HEK293 (cell line): ENCODE data around the gene CCNA2.
A peak's percentile ranks its signal among the peaks of the same experiment; 100 is the strongest.

Source experiments
- ATF2 ChIP-seq: fragments of 450-650 bp; formaldehyde crosslinking; IDR thresholded peaks from 2 replicates; pipeline ENCODE4 v1.5.1; 2016; ENCODE audit warnings: missing biosample characterization, missing genetic modification characterization, low read depth
- KLF1 ChIP-seq: fragments of 450-650 bp; formaldehyde crosslinking; IDR thresholded peaks from 2 replicates; pipeline ENCODE4 v1.5.1; 2016; ENCODE audit warnings: missing biosample characterization, missing genetic modification characterization
- KLF16 ChIP-seq: fragments of 450-650 bp; formaldehyde crosslinking; IDR thresholded peaks from 2 replicates; pipeline ENCODE4 v1.5.1; 2017; ENCODE audit warnings: missing biosample characterization, missing genetic modification characterization
- PRDM1 ChIP-seq: fragments of 450-650 bp; formaldehyde crosslinking; IDR thresholded peaks from 2 replicates; pipeline ENCODE4; 2016; ENCODE audit warnings: missing biosample characterization, missing genetic modification characterization
- SCRT1 ChIP-seq: fragments of 450-650 bp; formaldehyde crosslinking; IDR thresholded peaks from 2 replicates; pipeline ENCODE4 v1.5.1; 2016; ENCODE audit warnings: missing biosample characterization, missing genetic modification characterization, borderline replicate concordance
- SCRT2 ChIP-seq: fragments of 450-650 bp; formaldehyde crosslinking; IDR thresholded peaks from 2 replicates; pipeline ENCODE4 v1.5.1; 2016; ENCODE audit warnings: missing biosample characterization, missing genetic modification characterization
- SP3 ChIP-seq: fragments of 450-650 bp; formaldehyde crosslinking; IDR thresholded peaks from 2 replicates; pipeline ENCODE4 v1.5.1; 2016; ENCODE audit warnings: missing biosample characterization, missing genetic modification characterization
- YY1 ChIP-seq: fragments of 450-650 bp; formaldehyde crosslinking; IDR thresholded peaks from 2 replicates; pipeline ENCODE4 v1.5.1; 2018; ENCODE audit warnings: missing biosample characterization, missing genetic modification characterization
- ZBTB8A ChIP-seq: fragments of 450-650 bp; formaldehyde crosslinking; IDR thresholded peaks from 2 replicates; pipeline ENCODE4 v1.5.1; 2016; ENCODE audit warnings: missing biosample characterization, missing genetic modification characterization
- ZFP37 ChIP-seq: fragments of 450-650 bp; formaldehyde crosslinking; IDR thresholded peaks from 2 replicates; pipeline ENCODE4 v1.5.1; 2016; ENCODE audit warnings: missing biosample characterization, missing genetic modification characterization
- ZNF10 ChIP-seq: fragments of 450-650 bp; formaldehyde crosslinking; IDR thresholded peaks from 2 replicates; pipeline ENCODE4 v1.5.1; 2017; ENCODE audit warnings: missing biosample characterization, missing genetic modification characterization
- ZNF133 ChIP-seq: fragments of 450-650 bp; formaldehyde crosslinking; IDR thresholded peaks from 2 replicates; pipeline ENCODE4 v1.5.1; 2016; ENCODE audit warnings: missing biosample characterization, missing genetic modification characterization
- ZNF140 ChIP-seq: fragments of 450-650 bp; formaldehyde crosslinking; IDR thresholded peaks from 2 replicates; pipeline ENCODE4 v1.5.1; 2016; ENCODE audit warnings: missing biosample characterization, missing genetic modification characterization
- ZNF26 ChIP-seq: fragments of 450-650 bp; formaldehyde crosslinking; IDR thresholded peaks from 2 replicates; pipeline ENCODE4 v1.5.1; 2016; ENCODE audit warnings: missing biosample characterization, missing genetic modification characterization
- ZNF280C ChIP-seq: fragments of 450-650 bp; formaldehyde crosslinking; IDR thresholded peaks from 2 replicates; pipeline ENCODE4 v1.5.1; 2016; ENCODE audit warnings: missing biosample characterization, missing genetic modification characterization
- ZNF292 ChIP-seq: fragments of 450-650 bp; formaldehyde crosslinking; IDR thresholded peaks from 2 replicates; pipeline ENCODE4 v1.5.1; 2016; ENCODE audit warnings: low read depth, missing biosample characterization, missing genetic modification characterization, borderline replicate concordance
- ZNF324 ChIP-seq: fragments of 450-650 bp; formaldehyde crosslinking; IDR thresholded peaks from 2 replicates; pipeline ENCODE4 v1.5.1; 2016; ENCODE audit warnings: missing biosample characterization, missing genetic modification characterization
- ZNF473 ChIP-seq: fragments of 450-650 bp; formaldehyde crosslinking; IDR thresholded peaks from 2 replicates; pipeline ENCODE4 v1.5.1; 2017; ENCODE audit warnings: missing biosample characterization, missing genetic modification characterization
- ZNF521 ChIP-seq: fragments of 450-650 bp; formaldehyde crosslinking; IDR thresholded peaks from 2 replicates; pipeline ENCODE4 v1.5.1; 2017; ENCODE audit warnings: missing biosample characterization, mild to moderate bottlenecking, missing genetic modification characterization
- ZNF529 ChIP-seq: fragments of 450-650 bp; formaldehyde crosslinking; IDR thresholded peaks from 2 replicates; pipeline ENCODE4 v1.5.1; 2017; ENCODE audit warnings: missing genetic modification characterization, missing biosample characterization; ENCODE audit not compliant: insufficient replicate concordance
- ZNF544 ChIP-seq: fragments of 450-650 bp; formaldehyde crosslinking; IDR thresholded peaks from 2 replicates; pipeline ENCODE4 v1.5.0; 2017; ENCODE audit warnings: missing biosample characterization, missing genetic modification characterization
- ZNF629 ChIP-seq: fragments of 450-650 bp; formaldehyde crosslinking; IDR thresholded peaks from 2 replicates; pipeline ENCODE4 v1.5.1; 2017; ENCODE audit warnings: missing biosample characterization, missing genetic modification characterization
- ZNF692 ChIP-seq: fragments of 450-650 bp; formaldehyde crosslinking; IDR thresholded peaks from 2 replicates; pipeline ENCODE4 v1.5.1; 2016; ENCODE audit warnings: missing biosample characterization, missing genetic modification characterization
- TF ChIP-seq, protein P1 (sequence below): fragments of 450-650 bp; formaldehyde crosslinking; IDR thresholded peaks from 2 replicates; pipeline ENCODE4 v1.5.1; 2017; ENCODE audit warnings: missing biosample characterization, missing genetic modification characterization
- TF ChIP-seq, protein P2 (sequence below): fragments of 450-650 bp; formaldehyde crosslinking; IDR thresholded peaks from 2 replicates; pipeline ENCODE4 v1.5.1; 2016; ENCODE audit warnings: missing biosample characterization, missing genetic modification characterization
- TF ChIP-seq, protein P3 (sequence below): fragments of 450-650 bp; formaldehyde crosslinking; IDR thresholded peaks from 2 replicates; pipeline ENCODE4; 2016; ENCODE audit warnings: missing biosample characterization, missing genetic modification characterization

The CCNA2 gene

GRCh38 chr4:121823505-121824170, at the start of gene CCNA2 (continued):
- TF ChIP-seq, protein P1, sequence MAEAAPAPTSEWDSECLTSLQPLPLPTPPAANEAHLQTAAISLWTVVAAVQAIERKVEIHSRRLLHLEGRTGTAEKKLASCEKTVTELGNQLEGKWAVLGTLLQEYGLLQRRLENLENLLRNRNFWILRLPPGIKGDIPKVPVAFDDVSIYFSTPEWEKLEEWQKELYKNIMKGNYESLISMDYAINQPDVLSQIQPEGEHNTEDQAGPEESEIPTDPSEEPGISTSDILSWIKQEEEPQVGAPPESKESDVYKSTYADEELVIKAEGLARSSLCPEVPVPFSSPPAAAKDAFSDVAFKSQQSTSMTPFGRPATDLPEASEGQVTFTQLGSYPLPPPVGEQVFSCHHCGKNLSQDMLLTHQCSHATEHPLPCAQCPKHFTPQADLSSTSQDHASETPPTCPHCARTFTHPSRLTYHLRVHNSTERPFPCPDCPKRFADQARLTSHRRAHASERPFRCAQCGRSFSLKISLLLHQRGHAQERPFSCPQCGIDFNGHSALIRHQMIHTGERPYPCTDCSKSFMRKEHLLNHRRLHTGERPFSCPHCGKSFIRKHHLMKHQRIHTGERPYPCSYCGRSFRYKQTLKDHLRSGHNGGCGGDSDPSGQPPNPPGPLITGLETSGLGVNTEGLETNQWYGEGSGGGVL (tag by site-specific recombination) = peak; percentile 73
- TF ChIP-seq ZNF521 (tag by site-specific recombination) (no peak), KLF16 (peak; percentile 13; the same call in 1 of the 2 replicates), ZNF544 (tag by site-specific recombination) (no peak), KLF1 (tag by site-specific recombination) (0 out of 2 replicates have a peak, but pooled peaks have one; percentile 46), ZNF10 (peak; percentile 12; the same call in 1 of the 2 replicates), PRDM1 (peak; percentile 49; the same call in 1 of the 2 replicates), SCRT2 (tag by site-specific recombination) (no peak), ZNF692 (peak; percentile 24; the same call in 1 of the 2 replicates), SCRT1 (tag by site-specific recombination) (no peak), ZNF529 (tag by site-specific recombination) (no peak), ZNF292 (tag by site-specific recombination) (no peak), ZNF629 (peak; percentile 81), YY1 (tag by site-specific recombination) (no peak), ZFP37 (tag by site-specific recombination) (peak; percentile 73; the same call in 1 of the 2 replicates), ZBTB8A (tag by site-specific recombination) (peak; percentile 93), ZNF26 (tag by site-specific recombination) (no peak), ZNF473 (no peak), ATF2 (peak; percentile 61), ZNF324 (tag by site-specific recombination) (no peak), ZNF140 (no peak), ZNF280C (tag by site-specific recombination) (no peak), SP3 (tag by site-specific recombination) (peak; percentile 69), ZNF133 (tag by site-specific recombination) (no peak)
- TF ChIP-seq, protein P2, sequence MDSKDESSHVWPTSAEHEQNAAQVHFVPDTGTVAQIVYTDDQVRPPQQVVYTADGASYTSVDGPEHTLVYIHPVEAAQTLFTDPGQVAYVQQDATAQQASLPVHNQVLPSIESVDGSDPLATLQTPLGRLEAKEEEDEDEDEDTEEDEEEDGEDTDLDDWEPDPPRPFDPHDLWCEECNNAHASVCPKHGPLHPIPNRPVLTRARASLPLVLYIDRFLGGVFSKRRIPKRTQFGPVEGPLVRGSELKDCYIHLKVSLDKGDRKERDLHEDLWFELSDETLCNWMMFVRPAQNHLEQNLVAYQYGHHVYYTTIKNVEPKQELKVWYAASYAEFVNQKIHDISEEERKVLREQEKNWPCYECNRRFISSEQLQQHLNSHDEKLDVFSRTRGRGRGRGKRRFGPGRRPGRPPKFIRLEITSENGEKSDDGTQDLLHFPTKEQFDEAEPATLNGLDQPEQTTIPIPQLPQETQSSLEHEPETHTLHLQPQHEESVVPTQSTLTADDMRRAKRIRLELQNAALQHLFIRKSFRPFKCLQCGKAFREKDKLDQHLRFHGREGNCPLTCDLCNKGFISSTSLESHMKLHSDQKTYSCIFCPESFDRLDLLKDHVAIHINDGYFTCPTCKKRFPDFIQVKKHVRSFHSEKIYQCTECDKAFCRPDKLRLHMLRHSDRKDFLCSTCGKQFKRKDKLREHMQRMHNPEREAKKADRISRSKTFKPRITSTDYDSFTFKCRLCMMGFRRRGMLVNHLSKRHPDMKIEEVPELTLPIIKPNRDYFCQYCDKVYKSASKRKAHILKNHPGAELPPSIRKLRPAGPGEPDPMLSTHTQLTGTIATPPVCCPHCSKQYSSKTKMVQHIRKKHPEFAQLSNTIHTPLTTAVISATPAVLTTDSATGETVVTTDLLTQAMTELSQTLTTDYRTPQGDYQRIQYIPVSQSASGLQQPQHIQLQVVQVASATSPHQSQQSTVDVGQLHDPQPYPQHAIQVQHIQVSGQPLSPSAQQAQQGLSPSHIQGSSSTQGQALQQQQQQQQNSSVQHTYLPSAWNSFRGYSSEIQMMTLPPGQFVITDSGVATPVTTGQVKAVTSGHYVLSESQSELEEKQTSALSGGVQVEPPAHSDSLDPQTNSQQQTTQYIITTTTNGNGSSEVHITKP (tag by site-specific recombination) = peak; percentile 90
- TF ChIP-seq, protein P3, sequence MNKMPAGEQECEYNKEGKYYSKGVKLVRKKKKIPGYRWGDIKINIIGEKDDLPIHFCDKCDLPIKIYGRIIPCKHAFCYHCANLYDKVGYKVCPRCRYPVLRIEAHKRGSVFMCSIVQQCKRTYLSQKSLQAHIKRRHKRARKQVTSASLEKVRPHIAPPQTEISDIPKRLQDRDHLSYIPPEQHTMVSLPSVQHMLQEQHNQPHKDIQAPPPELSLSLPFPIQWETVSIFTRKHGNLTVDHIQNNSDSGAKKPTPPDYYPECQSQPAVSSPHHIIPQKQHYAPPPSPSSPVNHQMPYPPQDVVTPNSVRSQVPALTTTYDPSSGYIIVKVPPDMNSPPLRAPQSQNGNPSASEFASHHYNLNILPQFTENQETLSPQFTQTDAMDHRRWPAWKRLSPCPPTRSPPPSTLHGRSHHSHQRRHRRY (tag by site-specific recombination) = no peak
